ENCODE measurements around the gene GPC4. TPM values are rescaled to one million over a fixed set of nuclear protein-coding genes. Genes with fewer than 3 reads are reported as not detected.

Gene GPC4
- polyA plus RNA-seq, 2 of the 4 experiments (the other 2 are of a cell fraction): 0.01 to 0.03 TPM

DNA sequence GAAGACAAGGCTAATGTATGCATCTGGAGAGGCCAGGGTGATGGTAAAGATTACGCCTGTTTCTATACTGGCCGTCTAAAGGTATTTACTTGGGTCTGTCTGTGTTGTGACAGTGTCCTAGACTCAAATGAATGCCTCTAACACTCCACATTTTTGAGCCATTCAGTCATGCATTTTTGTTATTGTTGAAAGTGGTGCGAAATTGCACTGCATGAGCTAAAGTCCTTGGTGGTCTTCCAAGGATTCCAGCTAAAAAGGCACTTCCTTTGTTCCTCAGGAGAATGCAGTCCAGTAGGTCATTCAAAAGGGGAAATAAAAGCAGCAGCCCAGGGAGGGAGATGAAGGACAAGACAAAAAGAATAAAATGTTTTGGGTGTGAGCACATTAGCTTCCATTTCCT, 3.0 kb downstream of the GPC4 start:
- ChIA-PET POLR2A (no interaction called here), CTCF (no interaction called here)
- Histone ChIP-seq H3K9me3 (no peaks in the 10 kb centered on the region), H3K4me3 (no peak overlapping the region), H3K4me2 (no peak overlapping the region), H3K4me1 (peaks cover 8% of the 10 kb centered on the region; the same call in 2 of the 3 replicates), H3K27ac (no peak overlapping the region)
- TF ChIP-seq ATOH8 (CRISPR knock-in tag; IDR thresholded peaks at IDR 0.05; ENCODE audit: low read depth) (no peak), ZSCAN20 (CRISPR knock-in tag; IDR thresholded peaks at IDR 0.05) (no peak), EHMT2 (IDR thresholded peaks at IDR 0.05; ENCODE audit: low read depth) (no peak), CBX2 (IDR thresholded peaks at IDR 0.05; ENCODE audit: borderline replicate concordance, low read depth) (no peak), FOSB (CRISPR knock-in tag; IDR thresholded peaks at IDR 0.05) (no peak), ZFP36 (IDR thresholded peaks at IDR 0.05; ENCODE audit: borderline replicate concordance, partially characterized antibody) (no peak), KDM1A (IDR thresholded peaks at IDR 0.05; ENCODE audit: low read depth) (no peak), RCOR1 (IDR thresholded peaks at IDR 0.05; ENCODE audit: low read depth, low read length) (no peak), TP53 (CRISPR knock-in tag; IDR thresholded peaks at IDR 0.05) (no peak), MAFK (IDR thresholded peaks at IDR 0.05; ENCODE audit: partially characterized antibody) (no peak), EP300 (IDR thresholded peaks at IDR 0.05) (no peak), HOXA7 (CRISPR knock-in tag; IDR thresholded peaks at IDR 0.05) (no peak), POLR2A (IDR thresholded peaks at IDR 0.05; ENCODE audit: low read length) (no peak), FOSL2 (IDR thresholded peaks at IDR 0.05) (no peak), FOSL2 (CRISPR knock-in tag; IDR thresholded peaks at IDR 0.05) (no peak), HOXB5 (CRISPR knock-in tag; IDR thresholded peaks at IDR 0.05) (no peak)
- TF ChIP-seq, protein P1, sequence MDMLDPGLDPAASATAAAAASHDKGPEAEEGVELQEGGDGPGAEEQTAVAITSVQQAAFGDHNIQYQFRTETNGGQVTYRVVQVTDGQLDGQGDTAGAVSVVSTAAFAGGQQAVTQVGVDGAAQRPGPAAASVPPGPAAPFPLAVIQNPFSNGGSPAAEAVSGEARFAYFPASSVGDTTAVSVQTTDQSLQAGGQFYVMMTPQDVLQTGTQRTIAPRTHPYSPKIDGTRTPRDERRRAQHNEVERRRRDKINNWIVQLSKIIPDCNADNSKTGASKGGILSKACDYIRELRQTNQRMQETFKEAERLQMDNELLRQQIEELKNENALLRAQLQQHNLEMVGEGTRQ (IDR thresholded peaks at IDR 0.05): no peak
- TF ChIP-seq, protein P2, sequence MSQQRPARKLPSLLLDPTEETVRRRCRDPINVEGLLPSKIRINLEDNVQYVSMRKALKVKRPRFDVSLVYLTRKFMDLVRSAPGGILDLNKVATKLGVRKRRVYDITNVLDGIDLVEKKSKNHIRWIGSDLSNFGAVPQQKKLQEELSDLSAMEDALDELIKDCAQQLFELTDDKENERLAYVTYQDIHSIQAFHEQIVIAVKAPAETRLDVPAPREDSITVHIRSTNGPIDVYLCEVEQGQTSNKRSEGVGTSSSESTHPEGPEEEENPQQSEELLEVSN (IDR thresholded peaks at IDR 0.05; ENCODE audit: borderline replicate concordance, low read depth): no peak
- TF ChIP-seq, protein P3, sequence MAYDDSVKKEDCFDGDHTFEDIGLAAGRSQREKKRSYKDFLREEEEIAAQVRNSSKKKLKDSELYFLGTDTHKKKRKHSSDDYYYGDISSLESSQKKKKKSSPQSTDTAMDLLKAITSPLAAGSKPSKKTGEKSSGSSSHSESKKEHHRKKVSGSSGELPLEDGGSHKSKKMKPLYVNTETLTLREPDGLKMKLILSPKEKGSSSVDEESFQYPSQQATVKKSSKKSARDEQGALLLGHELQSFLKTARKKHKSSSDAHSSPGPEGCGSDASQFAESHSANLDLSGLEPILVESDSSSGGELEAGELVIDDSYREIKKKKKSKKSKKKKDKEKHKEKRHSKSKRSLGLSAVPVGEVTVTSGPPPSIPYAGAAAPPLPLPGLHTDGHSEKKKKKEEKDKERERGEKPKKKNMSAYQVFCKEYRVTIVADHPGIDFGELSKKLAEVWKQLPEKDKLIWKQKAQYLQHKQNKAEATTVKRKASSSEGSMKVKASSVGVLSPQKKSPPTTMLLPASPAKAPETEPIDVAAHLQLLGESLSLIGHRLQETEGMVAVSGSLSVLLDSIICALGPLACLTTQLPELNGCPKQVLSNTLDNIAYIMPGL (CRISPR knock-in tag; IDR thresholded peaks at IDR 0.05; ENCODE audit: borderline replicate concordance): no peak
- FAIRE-seq: no peak
- no peak for DNase-seq (ENCODE audit: low read depth in 1 of 2, low spot score in 1 of 2)
- no peak for ATAC-seq
- 3% methylated on average over 3 of the region's 3 CpGs for WGBS (ENCODE audit: missing lambda C conversion rate)

DNA sequence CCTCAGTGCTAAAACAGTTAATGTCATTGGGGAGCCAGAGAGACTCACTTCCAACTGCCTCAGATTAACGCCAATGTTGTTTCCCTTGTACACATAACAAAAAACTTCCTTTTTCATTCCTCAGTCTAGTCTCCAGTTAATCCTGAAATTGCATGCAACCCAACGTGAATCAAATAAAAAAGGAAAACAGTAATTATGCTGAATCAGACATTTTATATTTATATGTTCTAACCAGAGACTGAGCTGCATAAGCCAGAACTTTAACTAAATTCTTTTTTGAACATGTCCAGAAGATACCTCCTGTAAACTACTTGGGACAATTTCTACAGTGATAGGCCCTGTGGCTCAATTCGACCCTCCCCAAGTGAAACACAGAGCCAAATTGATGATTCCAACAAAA, 4.7 kb downstream of the GPC4 start:
- H3K4me2 ChIP-seq: no peak overlapping the region
- H3K4me3 ChIP-seq: no peak overlapping the region
- TF ChIP-seq MAFK (IDR thresholded peaks at IDR 0.05; ENCODE audit: partially characterized antibody) (peak; percentile 73), ESRRA (IDR thresholded peaks at IDR 0.05; ENCODE audit: borderline replicate concordance, low read length) (no peak)
- no peaks in the 10 kb centered on the region for H3K9me3 ChIP-seq
- ChIA-PET CTCF (no interaction called here), POLR2A (no interaction called here)
- 16% methylated on average over 3 of the region's 3 CpGs for WGBS (ENCODE audit: missing lambda C conversion rate)
- no peak overlapping the region for H3K27ac ChIP-seq
- peaks cover 6% of the 10 kb centered on the region; the same call in 2 of the 3 replicates for H3K4me1 ChIP-seq
- ATAC-seq: no peak
- FAIRE-seq: no peak
- DNase-seq (ENCODE audit: low read depth in 1 of 2, low spot score in 1 of 2): no peak

- ChIA-PET POLR2A (no interaction called here), CTCF (interaction anchor here (1.1 kb wide), 1 partner anchor 65 kb away, joined by 3 read pairs; no protein-coding TSS in a partner anchor)
- Histone ChIP-seq H3K4me1 (no peaks in the 10 kb centered on the region), H3K4me3 (no peak overlapping the region), H3K27ac (no peak overlapping the region), H3K4me2 (no peak overlapping the region), H3K9me3 (no peaks in the 10 kb centered on the region)
- ATAC-seq (no peak), DNase-seq (ENCODE audit: low read depth in 1 of 2, low spot score in 1 of 2) (no peak), FAIRE-seq (peak; percentile 43)
- 30% methylated on average over 4 of the region's 4 CpGs for WGBS (ENCODE audit: missing lambda C conversion rate)
- no peak for TF ChIP-seq ELK1 (IDR thresholded peaks at IDR 0.05; ENCODE audit: low read depth, low read length)
- TF ChIP-seq GATA3 (IDR thresholded peaks at IDR 0.05; ENCODE audit: borderline replicate concordance): no peak
- no peak for TF ChIP-seq NPAS2 (CRISPR knock-in tag; IDR thresholded peaks at IDR 0.05; ENCODE audit: borderline replicate concordance)
- no peak for TF ChIP-seq CHD4 (IDR thresholded peaks at IDR 0.05; ENCODE audit: borderline replicate concordance)
- no peak for TF ChIP-seq RFX5 (IDR thresholded peaks at IDR 0.05)
- TF ChIP-seq FOSB (CRISPR knock-in tag; IDR thresholded peaks at IDR 0.05): no peak
- TF ChIP-seq, protein P3 (CRISPR knock-in tag; IDR thresholded peaks at IDR 0.05; ENCODE audit: borderline replicate concordance): no peak
- no peak for TF ChIP-seq HOXB13 (CRISPR knock-in tag; IDR thresholded peaks at IDR 0.05; ENCODE audit: low read depth)
- TF ChIP-seq ZFP36 (IDR thresholded peaks at IDR 0.05; ENCODE audit: borderline replicate concordance, partially characterized antibody): no peak
- TF ChIP-seq CBX2 (IDR thresholded peaks at IDR 0.05; ENCODE audit: borderline replicate concordance, low read depth): no peak
- TF ChIP-seq BHLHE40 (IDR thresholded peaks at IDR 0.05; ENCODE audit: low read depth, low read length): no peak
Measured at GRCh38 chrX:133405498-133406185, 9.6 kb downstream of the GPC4 start.

Data from A549 (cell line).